ENCODE measurements around the gene GALNT9. TPM values are rescaled to one million over a fixed set of nuclear protein-coding genes. Genes with fewer than 3 reads are reported as not detected.

Gene GALNT9
- total RNA-seq, 1 donor from 2014 or later, result 2.1 TPM

DNA sequence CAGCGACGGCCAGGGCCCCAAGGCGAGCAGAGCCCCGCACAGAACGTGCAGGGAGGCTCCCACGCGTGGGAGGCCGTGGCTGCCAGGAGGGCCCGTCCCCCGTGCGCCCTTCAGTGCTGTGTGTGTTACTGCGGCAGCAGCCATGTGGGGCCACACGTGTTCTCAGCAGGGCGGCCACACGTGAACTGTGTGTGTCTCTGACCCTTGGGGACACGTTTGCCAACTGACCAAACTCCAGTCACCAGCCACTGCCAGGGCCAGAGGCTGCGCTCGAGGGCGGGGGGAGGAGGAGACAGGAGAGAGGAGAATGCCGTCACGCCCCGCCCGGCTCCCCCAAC is 57.7 kb downstream of the GALNT9 start:
- Histone ChIP-seq H3K27me3 (ENCODE audit: insufficient read depth, low read length) (peaks cover 4% of the 10 kb centered on the region), H3K4me3 (ENCODE audit: insufficient read depth, low read depth, low read length) (no peak overlapping the region), H3K9me3 (ENCODE audit: insufficient read depth, low read depth, low read length) (peaks cover 5% of the 10 kb centered on the region), H4K20me1 (ENCODE audit: insufficient read depth, low read length) (no peaks in the 10 kb centered on the region), H3K27ac (ENCODE audit: low read depth, low read length) (no peak overlapping the region), H3K79me2 (ENCODE audit: insufficient read depth, low read length) (no peaks in the 10 kb centered on the region), H3K4me2 (ENCODE audit: low read length) (no peak overlapping the region), H3K9ac (ENCODE audit: low read length) (no peak overlapping the region), H2AFZ (ENCODE audit: low read depth, low read length) (no peak overlapping the region), H3K36me3 (ENCODE audit: insufficient read depth, low read length) (no peaks in the 10 kb centered on the region), H3K4me1 (ENCODE audit: insufficient read depth, low read length) (no peaks in the 10 kb centered on the region)
- Mint-ChIP-seq H3K27ac (ENCODE audit: unreplicated experiment) (no peak overlapping the region), H3K4me1 (ENCODE audit: low read depth, unreplicated experiment) (peaks cover 5% of the 10 kb centered on the region), H3K9me3 (ENCODE audit: unreplicated experiment) (peaks cover 3% of the 10 kb centered on the region), H3K27me3 (ENCODE audit: low read depth, unreplicated experiment) (peaks cover 47% of the 10 kb centered on the region), H3K36me3 (ENCODE audit: low read depth, unreplicated experiment) (no peaks in the 10 kb centered on the region), H3K4me3 (ENCODE audit: unreplicated experiment) (no peak overlapping the region)
- DNase-seq (ENCODE audit: low read depth) (no peak), FAIRE-seq (no peak)
- TF ChIP-seq, protein P1, sequence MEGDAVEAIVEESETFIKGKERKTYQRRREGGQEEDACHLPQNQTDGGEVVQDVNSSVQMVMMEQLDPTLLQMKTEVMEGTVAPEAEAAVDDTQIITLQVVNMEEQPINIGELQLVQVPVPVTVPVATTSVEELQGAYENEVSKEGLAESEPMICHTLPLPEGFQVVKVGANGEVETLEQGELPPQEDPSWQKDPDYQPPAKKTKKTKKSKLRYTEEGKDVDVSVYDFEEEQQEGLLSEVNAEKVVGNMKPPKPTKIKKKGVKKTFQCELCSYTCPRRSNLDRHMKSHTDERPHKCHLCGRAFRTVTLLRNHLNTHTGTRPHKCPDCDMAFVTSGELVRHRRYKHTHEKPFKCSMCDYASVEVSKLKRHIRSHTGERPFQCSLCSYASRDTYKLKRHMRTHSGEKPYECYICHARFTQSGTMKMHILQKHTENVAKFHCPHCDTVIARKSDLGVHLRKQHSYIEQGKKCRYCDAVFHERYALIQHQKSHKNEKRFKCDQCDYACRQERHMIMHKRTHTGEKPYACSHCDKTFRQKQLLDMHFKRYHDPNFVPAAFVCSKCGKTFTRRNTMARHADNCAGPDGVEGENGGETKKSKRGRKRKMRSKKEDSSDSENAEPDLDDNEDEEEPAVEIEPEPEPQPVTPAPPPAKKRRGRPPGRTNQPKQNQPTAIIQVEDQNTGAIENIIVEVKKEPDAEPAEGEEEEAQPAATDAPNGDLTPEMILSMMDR (IDR thresholded peaks at IDR 0.05; ENCODE audit: insufficient read depth, low read depth, low read length), result no peak
- no peak for TF ChIP-seq EZH2 (IDR thresholded peaks at IDR 0.05; ENCODE audit: insufficient read depth, low read length)

DNA sequence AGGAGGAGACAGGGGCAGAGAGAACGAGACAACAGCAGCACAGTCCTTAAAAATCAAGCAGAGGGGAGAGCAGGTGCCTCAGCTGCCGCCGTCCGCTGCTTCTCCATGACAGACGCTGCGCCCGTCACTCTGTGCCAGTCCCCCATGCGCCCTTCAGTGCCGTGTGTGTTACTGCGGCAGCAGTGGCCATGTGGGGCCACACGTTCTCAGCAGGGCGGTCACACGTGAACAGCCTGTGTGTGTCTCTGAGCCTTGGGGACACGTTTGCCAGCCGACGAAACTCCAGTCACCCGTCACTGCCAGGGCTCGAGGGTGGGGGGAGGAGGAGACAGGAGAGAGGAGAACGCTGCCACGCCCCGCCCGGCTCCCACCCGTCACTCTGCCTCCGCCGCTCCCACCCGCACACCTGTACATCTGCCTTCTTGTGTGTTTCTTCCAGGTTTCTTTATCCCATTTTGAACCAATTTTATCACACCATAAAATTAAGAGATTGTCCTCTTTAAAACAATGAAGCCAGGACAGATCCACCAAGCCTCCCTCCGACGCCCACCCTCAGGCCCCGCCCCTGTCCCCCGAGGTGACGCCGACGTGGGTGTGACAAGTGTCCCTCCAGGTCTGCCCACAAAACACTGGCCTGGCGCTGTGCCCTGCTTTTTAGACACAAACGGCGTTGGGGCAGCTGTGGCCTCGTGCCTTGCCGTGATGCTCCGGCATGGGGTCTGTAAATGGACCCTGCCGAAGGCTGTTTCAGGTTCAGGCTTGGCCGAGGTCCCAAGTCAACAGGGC is 58.2 kb downstream of the GALNT9 start:
- peaks cover 5% of the 10 kb centered on the region for H3K4me1 Mint-ChIP-seq (ENCODE audit: low read depth, unreplicated experiment)
- Histone ChIP-seq H3K9ac (ENCODE audit: low read length) (no peak overlapping the region), H3K27me3 (ENCODE audit: insufficient read depth, low read length) (no peaks in the 10 kb centered on the region), H3K36me3 (ENCODE audit: insufficient read depth, low read length) (no peaks in the 10 kb centered on the region), H3K4me2 (ENCODE audit: low read length) (no peak overlapping the region), H3K9me3 (ENCODE audit: insufficient read depth, low read depth, low read length) (peaks cover 5% of the 10 kb centered on the region), H2AFZ (ENCODE audit: low read depth, low read length) (no peak overlapping the region), H3K4me3 (ENCODE audit: insufficient read depth, low read depth, low read length) (no peak overlapping the region), H4K20me1 (ENCODE audit: insufficient read depth, low read length) (no peaks in the 10 kb centered on the region), H3K79me2 (ENCODE audit: insufficient read depth, low read length) (no peaks in the 10 kb centered on the region), H3K4me1 (ENCODE audit: insufficient read depth, low read length) (no peaks in the 10 kb centered on the region), H3K27ac (ENCODE audit: low read depth, low read length) (no peak overlapping the region)
- no peak overlapping the region for H3K4me3 Mint-ChIP-seq (ENCODE audit: unreplicated experiment)
- H3K9me3 Mint-ChIP-seq (ENCODE audit: unreplicated experiment), result peaks cover 3% of the 10 kb centered on the region
- TF ChIP-seq, protein P1 (IDR thresholded peaks at IDR 0.05; ENCODE audit: insufficient read depth, low read depth, low read length), result no peak
- no peaks in the 10 kb centered on the region for H3K36me3 Mint-ChIP-seq (ENCODE audit: low read depth, unreplicated experiment)
- H3K27ac Mint-ChIP-seq (ENCODE audit: unreplicated experiment), result no peak overlapping the region
- DNase-seq (ENCODE audit: low read depth) (no peak), FAIRE-seq (no peak)
- H3K27me3 Mint-ChIP-seq (ENCODE audit: low read depth, unreplicated experiment), result peaks cover 49% of the 10 kb centered on the region

DNA sequence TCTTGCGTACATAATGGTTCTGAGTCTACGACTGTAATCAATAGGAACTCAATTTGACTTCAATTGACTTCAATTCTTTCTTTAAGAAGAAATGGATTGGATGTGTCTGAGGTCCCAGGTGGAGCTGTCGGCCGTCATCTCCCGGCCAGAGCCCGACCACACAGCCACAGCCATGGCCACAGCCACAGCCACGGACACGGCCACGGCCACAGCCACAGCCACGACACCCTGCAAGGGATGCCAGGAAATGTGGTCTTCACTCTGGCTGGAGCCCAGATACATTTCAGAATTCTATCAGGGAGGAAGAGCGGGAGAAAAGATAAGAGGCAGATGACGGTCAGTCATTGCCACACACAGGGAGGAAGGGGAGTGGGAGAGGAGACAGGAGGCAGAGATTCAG is 58.9 kb downstream of the GALNT9 start:
- Histone ChIP-seq H3K4me1 (ENCODE audit: insufficient read depth, low read length) (no peaks in the 10 kb centered on the region), H3K4me2 (ENCODE audit: low read length) (no peak overlapping the region), H4K20me1 (ENCODE audit: insufficient read depth, low read length) (no peaks in the 10 kb centered on the region), H3K27me3 (ENCODE audit: insufficient read depth, low read length) (no peaks in the 10 kb centered on the region), H3K4me3 (ENCODE audit: insufficient read depth, low read depth, low read length) (no peak overlapping the region), H3K9ac (ENCODE audit: low read length) (no peak overlapping the region), H2AFZ (ENCODE audit: low read depth, low read length) (no peak overlapping the region), H3K27ac (ENCODE audit: low read depth, low read length) (no peak overlapping the region), H3K9me3 (ENCODE audit: insufficient read depth, low read depth, low read length) (peaks cover 5% of the 10 kb centered on the region), H3K36me3 (ENCODE audit: insufficient read depth, low read length) (no peaks in the 10 kb centered on the region), H3K79me2 (ENCODE audit: insufficient read depth, low read length) (no peaks in the 10 kb centered on the region)
- Mint-ChIP-seq H3K4me3 (ENCODE audit: unreplicated experiment) (no peak overlapping the region), H3K27me3 (ENCODE audit: low read depth, unreplicated experiment) (peaks cover 50% of the 10 kb centered on the region), H3K4me1 (ENCODE audit: low read depth, unreplicated experiment) (peaks cover 5% of the 10 kb centered on the region), H3K36me3 (ENCODE audit: low read depth, unreplicated experiment) (no peaks in the 10 kb centered on the region), H3K9me3 (ENCODE audit: unreplicated experiment) (peaks cover 3% of the 10 kb centered on the region), H3K27ac (ENCODE audit: unreplicated experiment) (no peak overlapping the region)
- DNase-seq (ENCODE audit: low read depth) (no peak), FAIRE-seq (no peak)
- no peak for TF ChIP-seq EZH2 (IDR thresholded peaks at IDR 0.05; ENCODE audit: insufficient read depth, low read length)
- TF ChIP-seq, protein P1 (IDR thresholded peaks at IDR 0.05; ENCODE audit: insufficient read depth, low read depth, low read length), result no peak

All from astrocyte (in vitro differentiated cells and primary cell).